Calu3 (cell line): ENCODE measurements around the gene DENND5B. TPM values are rescaled to one million over a fixed set of nuclear protein-coding genes. Genes with fewer than 3 reads are reported as not detected.

Experiments
- BruUV-seq: library from RNA; stranded (reverse); fragments of 400-500 nt; replicated peaks from 2 replicates; lab custom pipeline; 2021; lab: Mats Ljungman, UMichigan
- CTCF ChIA-PET: fragments of 300-600 bp; sonication (Branson Sonifier 250); formaldehyde crosslinking; loops from one replicate; lab custom pipeline; 2022; ENCODE audit warnings: antibody characterized with exemption; lab: Charles Lee
- DNase-seq: peaks from one replicate; pipeline ENCODE4 v3.0.0; 2022
- H3K27ac Mint-ChIP-seq: one replicate; pipeline ENCODE4 v1.8.0; 2022; ENCODE audit warnings: mixed read lengths; ENCODE audit not compliant: unreplicated experiment
- H3K27me3 Mint-ChIP-seq: one replicate; pipeline ENCODE4 v1.8.0; 2022; ENCODE audit warnings: mixed read lengths; ENCODE audit not compliant: unreplicated experiment
- H3K36me3 Mint-ChIP-seq: one replicate; pipeline ENCODE4 v1.8.0; 2022; ENCODE audit warnings: mild to moderate bottlenecking, moderate library complexity, mixed read lengths; ENCODE audit not compliant: insufficient read depth, unreplicated experiment
- H3K4me1 Mint-ChIP-seq: one replicate; pipeline ENCODE4 v1.8.0; 2022; ENCODE audit warnings: mild to moderate bottlenecking, low read depth, mixed read lengths; ENCODE audit not compliant: unreplicated experiment
- H3K4me3 Mint-ChIP-seq: one replicate; pipeline ENCODE4 v1.8.0; 2022; ENCODE audit warnings: mild to moderate bottlenecking, low read depth, moderate library complexity, mixed read lengths; ENCODE audit not compliant: unreplicated experiment
- H3K9me3 Mint-ChIP-seq: one replicate; pipeline ENCODE4 v1.8.0; 2022; ENCODE audit warnings: low read depth, mixed read lengths; ENCODE audit not compliant: unreplicated experiment
- CTCF ChIP-seq: fragments of 200-600 bp; IDR thresholded peaks from one replicate; pipeline ENCODE4 v1.8.0; 2022; ENCODE audit warnings: antibody characterized with exemption; ENCODE audit not compliant: unreplicated experiment
- intact Hi-C: fragments of 100-400 bp; cut with micrococcal nuclease; formaldehyde crosslinking; loops from one replicate; pipeline ENCODE4 v1.10.0; 2022; ENCODE audit not compliant: unreplicated experiment
- total RNA-seq: library from RNA; stranded (reverse); gene quantifications from 2 replicates; pipeline ENCODE4 v1.2.3, GENCODE V29; 2022

The DENND5B gene
- total RNA-seq, 1 experiment from 2014 or later = 10.2 TPM

- H3K27me3 Mint-ChIP-seq = no peaks in the 10 kb centered on the region
- no peaks in the 10 kb centered on the region for H3K9me3 Mint-ChIP-seq
- H3K4me3 Mint-ChIP-seq = no peak overlapping the region
- CTCF ChIA-PET = interaction anchor here (0.7 to 1.0 kb wide), 2 partner anchors 17 to 57 kb away, joined by 3 to 6 read pairs; no protein-coding TSS in a partner anchor
- no peaks in the 10 kb centered on the region for H3K36me3 Mint-ChIP-seq
- no peak for DNase-seq
- peaks cover 8% of the 10 kb centered on the region for H3K4me1 Mint-ChIP-seq
- intact Hi-C loops = no loop called here
- TF ChIP-seq CTCF = no peak
- peak overlapping the region; percentile 36 for H3K27ac Mint-ChIP-seq
- BruUV-seq = no TSS peak
These were observed 235.2 kb downstream of the DENND5B start for GRCh38 chr12:31355747-31356107.

- no peaks in the 10 kb centered on the region for H3K9me3 Mint-ChIP-seq
- no peak overlapping the region for H3K27ac Mint-ChIP-seq
- BruUV-seq = no TSS peak
These were observed 236.9 kb downstream of the DENND5B start for GRCh38 chr12:31353750-31354708.

GRCh38 chr12:31346267-31346666 lies 244.7 kb downstream of the DENND5B start:
- Mint-ChIP-seq H3K9me3 (no peaks in the 10 kb centered on the region), H3K27me3 (no peaks in the 10 kb centered on the region), H3K27ac (no peak overlapping the region), H3K4me1 (no peaks in the 10 kb centered on the region), H3K4me3 (no peak overlapping the region), H3K36me3 (no peaks in the 10 kb centered on the region)
- no peak for DNase-seq
- CTCF ChIA-PET = no interaction called here
- intact Hi-C loops = no loop called here
- no peak for TF ChIP-seq CTCF
- no TSS peak for BruUV-seq

More at GRCh38 chr12:31353750-31354708, 236.9 kb downstream of the DENND5B start:
- peaks cover 8% of the 10 kb centered on the region for H3K4me1 Mint-ChIP-seq
- H3K4me3 Mint-ChIP-seq = no peak overlapping the region
- no peak for DNase-seq
- no peaks in the 10 kb centered on the region for H3K36me3 Mint-ChIP-seq
- TF ChIP-seq CTCF = no peak
- intact Hi-C loops = no loop called here
- CTCF ChIA-PET = interaction anchor here (1.3 kb wide), 1 partner anchor 28 kb away, joined by 4 read pairs; no protein-coding TSS in a partner anchor
- no peaks in the 10 kb centered on the region for H3K27me3 Mint-ChIP-seq

- TF ChIP-seq CTCF = no peak
- Mint-ChIP-seq H3K36me3 (peaks cover 6% of the 10 kb centered on the region), H3K4me1 (peaks cover 13% of the 10 kb centered on the region), H3K9me3 (no peaks in the 10 kb centered on the region), H3K4me3 (no peak overlapping the region), H3K27me3 (no peaks in the 10 kb centered on the region), H3K27ac (no peak overlapping the region)
- no TSS peak for BruUV-seq
- CTCF ChIA-PET = no interaction called here
- DNase-seq = no peak
- intact Hi-C loops = no loop called here
These were observed 247.8 kb downstream of the DENND5B start for GRCh38 chr12:31343139-31343538.
